SIG-M5 (cell line): Measurements from ENCODE around the gene CASQ2.
"Not testable (repeated sequence)": the region's sequence is repeated elsewhere in the genome, so short reads cannot be mapped to it uniquely, and the experiment has no call there.

Experiments used
- DNase-seq: peaks from one replicate; lab custom pipeline; 2025; lab: John Stamatoyannopoulos, UW

The CASQ2 gene

GRCh38 chr1:115780655-115781054, 12.1 kb upstream of the CASQ2 start:
- not testable (repeated sequence) for DNase-seq

GRCh38 chr1:115779075-115779474, 10.6 kb upstream of the CASQ2 start:
- not testable (repeated sequence) for DNase-seq

GRCh38 chr1:115771847-115772457, 3.4 kb upstream of the CASQ2 start:
- DNase-seq: no peak

GRCh38 chr1:115771094-115771846, 2.8 kb upstream of the CASQ2 start:
- DNase-seq: no peak

GRCh38 chr1:115767403-115767802, 1.1 kb downstream of the CASQ2 start:
- no peak for DNase-seq

- no peak for DNase-seq
These were observed 3.4 kb downstream of the CASQ2 start for GRCh38 chr1:115765091-115765490.

GRCh38 chr1:115764541-115764940, 4.0 kb downstream of the CASQ2 start:
- DNase-seq: no peak

GRCh38 chr1:115762779-115763178, 5.7 kb downstream of the CASQ2 start:
- no peak for DNase-seq

- DNase-seq: no peak
These were observed 6.8 kb downstream of the CASQ2 start for GRCh38 chr1:115761601-115762302.

- DNase-seq: no peak
These were observed 10.7 kb downstream of the CASQ2 start for GRCh38 chr1:115757856-115758255.

- no peak for DNase-seq
These were observed 11.2 kb downstream of the CASQ2 start for GRCh38 chr1:115757326-115757725.

- no peak for DNase-seq
These were observed 12.8 kb downstream of the CASQ2 start for GRCh38 chr1:115755456-115756370.

- DNase-seq: no peak
These were observed 14.7 kb downstream of the CASQ2 start for GRCh38 chr1:115753830-115754229.

- no peak for DNase-seq
These were observed 15.2 kb downstream of the CASQ2 start for GRCh38 chr1:115753361-115753760.

- no peak for DNase-seq
These were observed 19.9 kb downstream of the CASQ2 start for GRCh38 chr1:115748401-115749150.

GRCh38 chr1:115746021-115746690, 22.4 kb downstream of the CASQ2 start:
- DNase-seq: no peak

- DNase-seq: no peak
These were observed 23.8 kb downstream of the CASQ2 start for GRCh38 chr1:115744646-115745275.

- no peak for DNase-seq
These were observed 27.7 kb downstream of the CASQ2 start for GRCh38 chr1:115740811-115741210.

- DNase-seq: no peak
These were observed 36.2 kb downstream of the CASQ2 start for GRCh38 chr1:115732316-115732715.

- no peak for DNase-seq
These were observed 38.8 kb downstream of the CASQ2 start for GRCh38 chr1:115729756-115730155.
